Panc1 (cell line): ENCODE measurements around the gene SUV39H1. TPM values are rescaled to one million over a fixed set of nuclear protein-coding genes. Genes with fewer than 3 reads are reported as not detected.

Experiments
- ATAC-seq: fragments of 200-7000 bp; cut with Tn5 transposase; 2 replicates; pipeline ENCODE4 v1.9.1; 2020; ENCODE audit warnings: mild to moderate bottlenecking, moderate library complexity
- BruUV-seq: library from RNA; stranded (reverse); fragments of 400-500 nt; replicated peaks from 2 replicates; lab custom pipeline; 2021; lab: Mats Ljungman, UMichigan
- CTCF ChIA-PET: fragments of 300-600 bp; sonication (Branson Sonifier 250); formaldehyde crosslinking; loops from one replicate; lab custom pipeline; 2022; ENCODE audit warnings: antibody characterized with exemption; lab: Charles Lee
- POLR2A ChIA-PET: fragments of 300-600 bp; sonication (Branson Sonifier 250); formaldehyde crosslinking; loops from one replicate; lab custom pipeline; 2022; ENCODE audit warnings: antibody characterized with exemption; lab: Charles Lee
- DNase-seq: peaks from one replicate; pipeline ENCODE4 v3.0.0-alpha.2; 2010; ENCODE audit warnings: low read depth, low spot score
- H3K27ac ChIP-seq: 2 replicates; pipeline ENCODE4 v1.5.1; 2011; ENCODE audit warnings: mild to moderate bottlenecking, low read length, inconsistent platforms
- H3K27me3 ChIP-seq: fragments of 200-500 bp; sonication (Bioruptor generic); 2 replicates; pipeline ENCODE4 v1.6.0; 2014; ENCODE audit warnings: low read length, inconsistent platforms; ENCODE audit not compliant: control insufficient read depth, insufficient read depth
- H3K36me3 ChIP-seq: fragments of 200-500 bp; sonication (Bioruptor generic); 2 replicates; pipeline ENCODE4 v1.5.1; 2014; ENCODE audit warnings: inconsistent platforms, mild to moderate bottlenecking, low read length, moderate library complexity; ENCODE audit not compliant: control insufficient read depth, insufficient read depth
- H3K4me1 ChIP-seq: 2 replicates; pipeline ENCODE4 v1.5.1; 2011; ENCODE audit warnings: inconsistent platforms, mild to moderate bottlenecking, low read length, moderate library complexity; ENCODE audit not compliant: control insufficient read depth, insufficient read depth
- H3K4me3 ChIP-seq, 2 experiments: 2 replicates each; pipeline ENCODE4 v1.5.1; 2011 to 2012; ENCODE audit warnings: low read depth in 2 of 2, low read length in 2 of 2, mild to moderate bottlenecking in 2 of 2, inconsistent platforms in 1 of 2, moderate library complexity in 1 of 2
- H3K9me3 ChIP-seq: fragments of 200-500 bp; sonication (Bioruptor generic); 2 replicates; pipeline ENCODE4 v1.5.1; 2014; ENCODE audit warnings: low read depth, mild to moderate bottlenecking, inconsistent platforms, low read length, moderate library complexity; ENCODE audit not compliant: control insufficient read depth, insufficient read depth
- CTCF ChIP-seq: fragments of 450-650 bp; IDR thresholded peaks from 2 replicates; pipeline ENCODE4 v1.5.1; 2017; ENCODE audit warnings: mild to moderate bottlenecking
- POLR2AphosphoS5 ChIP-seq: IDR thresholded peaks from 2 replicates; pipeline ENCODE4 v1.6.1; 2012; ENCODE audit warnings: mild to moderate bottlenecking, low read depth, low read length, moderate library complexity
- SIN3A ChIP-seq: IDR thresholded peaks from 2 replicates; pipeline ENCODE4 v1.6.1; 2012; ENCODE audit warnings: low read depth, mild to moderate bottlenecking, low read length, moderate library complexity, borderline replicate concordance; ENCODE audit not compliant: insufficient read depth
- TCF7L2 ChIP-seq: IDR thresholded peaks from 2 replicates; pipeline ENCODE4 v1.6.1; 2011; ENCODE audit warnings: mild to moderate bottlenecking, low read depth, low read length, inconsistent platforms
- in situ Hi-C: cut with HindIII; loops from 2 replicates; pipeline ENCODE4 v1.10.0; 2016; ENCODE audit warnings: low sequenced_read_pairs, low pct_unique_long_range_greater_than_20kb
- intact Hi-C: fragments of 100-400 bp; cut with micrococcal nuclease; formaldehyde crosslinking; loops from one replicate; pipeline ENCODE4 v1.10.0; 2022; ENCODE audit not compliant: unreplicated experiment
- total RNA-seq: library from RNA; stranded (reverse); gene quantifications from one replicate; pipeline ENCODE4 v1.2.1, GENCODE V29; 2021; ENCODE audit not compliant: unreplicated experiment
- TF ChIP-seq, protein P1 (sequence below), 2 experiments: IDR thresholded peaks; 2 replicates each; pipeline ENCODE4 v1.6.1; 2011 to 2012; ENCODE audit warnings: low read depth in 2 of 2, control low read depth in 1 of 2, low read length in 1 of 2, mild to moderate bottlenecking in 1 of 2, moderate library complexity in 1 of 2; ENCODE audit not compliant: insufficient read depth in 1 of 2

The SUV39H1 gene
- total RNA-seq, 1 experiment from 2014 or later: 25.6 TPM

- BruUV-seq: no TSS peak
- DNase-seq (no peak), ATAC-seq (no peak)
- Histone ChIP-seq H3K4me1 (no peaks in the 10 kb centered on the region), H3K9me3 (no peaks in the 10 kb centered on the region), H3K36me3 (no peaks in the 10 kb centered on the region), H3K4me3 (no peak overlapping the region), H3K27ac (no peak overlapping the region), H3K27me3 (no peaks in the 10 kb centered on the region)
- TF ChIP-seq TCF7L2: no peak
- TF ChIP-seq POLR2AphosphoS5: no peak
- no peak for TF ChIP-seq CTCF
- no peak for TF ChIP-seq SIN3A
- TF ChIP-seq, protein P1, sequence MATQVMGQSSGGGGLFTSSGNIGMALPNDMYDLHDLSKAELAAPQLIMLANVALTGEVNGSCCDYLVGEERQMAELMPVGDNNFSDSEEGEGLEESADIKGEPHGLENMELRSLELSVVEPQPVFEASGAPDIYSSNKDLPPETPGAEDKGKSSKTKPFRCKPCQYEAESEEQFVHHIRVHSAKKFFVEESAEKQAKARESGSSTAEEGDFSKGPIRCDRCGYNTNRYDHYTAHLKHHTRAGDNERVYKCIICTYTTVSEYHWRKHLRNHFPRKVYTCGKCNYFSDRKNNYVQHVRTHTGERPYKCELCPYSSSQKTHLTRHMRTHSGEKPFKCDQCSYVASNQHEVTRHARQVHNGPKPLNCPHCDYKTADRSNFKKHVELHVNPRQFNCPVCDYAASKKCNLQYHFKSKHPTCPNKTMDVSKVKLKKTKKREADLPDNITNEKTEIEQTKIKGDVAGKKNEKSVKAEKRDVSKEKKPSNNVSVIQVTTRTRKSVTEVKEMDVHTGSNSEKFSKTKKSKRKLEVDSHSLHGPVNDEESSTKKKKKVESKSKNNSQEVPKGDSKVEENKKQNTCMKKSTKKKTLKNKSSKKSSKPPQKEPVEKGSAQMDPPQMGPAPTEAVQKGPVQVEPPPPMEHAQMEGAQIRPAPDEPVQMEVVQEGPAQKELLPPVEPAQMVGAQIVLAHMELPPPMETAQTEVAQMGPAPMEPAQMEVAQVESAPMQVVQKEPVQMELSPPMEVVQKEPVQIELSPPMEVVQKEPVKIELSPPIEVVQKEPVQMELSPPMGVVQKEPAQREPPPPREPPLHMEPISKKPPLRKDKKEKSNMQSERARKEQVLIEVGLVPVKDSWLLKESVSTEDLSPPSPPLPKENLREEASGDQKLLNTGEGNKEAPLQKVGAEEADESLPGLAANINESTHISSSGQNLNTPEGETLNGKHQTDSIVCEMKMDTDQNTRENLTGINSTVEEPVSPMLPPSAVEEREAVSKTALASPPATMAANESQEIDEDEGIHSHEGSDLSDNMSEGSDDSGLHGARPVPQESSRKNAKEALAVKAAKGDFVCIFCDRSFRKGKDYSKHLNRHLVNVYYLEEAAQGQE (IDR thresholded peaks at IDR 0.05; ENCODE audit: insufficient read depth in 1 of 2, low read depth in 2 of 2, low read length in 1 of 2): no peak
- intact Hi-C loops (no loop called here), in situ Hi-C loops (no loop called here)
- CTCF ChIA-PET: interaction anchor here (0.6 kb wide), 1 partner anchor 506 kb away, joined by 3 read pairs; no protein-coding TSS in a partner anchor
- POLR2A ChIA-PET: no interaction called here
These were observed 12.4 kb upstream of the SUV39H1 start for GRCh38 chrX:48684134-48684533.

DNA sequence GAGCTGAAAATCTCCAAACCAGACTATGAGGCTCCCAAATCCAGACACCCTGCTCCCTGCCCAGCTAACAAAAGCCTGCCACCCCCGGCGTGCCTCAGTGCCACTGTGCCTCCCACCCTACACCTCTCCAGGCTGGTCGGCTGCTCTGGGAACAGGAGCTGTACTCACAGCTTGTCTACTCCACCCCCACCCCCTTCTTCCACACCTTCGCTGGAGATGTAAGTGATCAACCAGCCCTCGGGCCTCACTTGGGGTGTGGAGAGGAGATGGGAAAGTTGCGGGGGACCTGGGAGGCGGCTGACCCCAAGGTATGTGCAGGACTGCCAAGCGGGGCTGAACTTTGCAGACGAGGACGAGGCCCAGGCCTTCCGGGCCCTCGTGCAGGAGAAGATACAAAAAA lies 11.1 kb upstream of the SUV39H1 start:
- no peak for ATAC-seq
- in situ Hi-C loops: no loop called here

More for the DNA sequence above, 11.1 kb upstream of the SUV39H1 start:
- Histone ChIP-seq H3K36me3 (no peaks in the 10 kb centered on the region), H3K27me3 (no peaks in the 10 kb centered on the region), H3K9me3 (no peaks in the 10 kb centered on the region), H3K4me1 (no peaks in the 10 kb centered on the region), H3K4me3 (no peak overlapping the region), H3K27ac (no peak overlapping the region)
- ChIA-PET CTCF (no interaction called here), POLR2A (interaction anchor here (0.6 kb wide), 1 partner anchor 15 kb away, joined by 3 read pairs; no protein-coding TSS in a partner anchor)
- intact Hi-C loops: no loop called here
- no peak for DNase-seq
- no TSS peak for BruUV-seq
- TF ChIP-seq POLR2AphosphoS5 (no peak), TCF7L2 (no peak), CTCF (no peak), SIN3A (no peak)
- TF ChIP-seq, protein P1 (IDR thresholded peaks at IDR 0.05; ENCODE audit: insufficient read depth in 1 of 2, low read depth in 2 of 2, low read length in 1 of 2): no peak
